GM19455 (cell line): ENCODE results near the gene IL36G.

ENCODE experiments used
- ATAC-seq: cut with Tn5 transposase; IDR thresholded peaks from one replicate; pipeline ENCODE4 v1.9.1; 2021; ENCODE audit not compliant: unreplicated experiment

The IL36G gene

DNA sequence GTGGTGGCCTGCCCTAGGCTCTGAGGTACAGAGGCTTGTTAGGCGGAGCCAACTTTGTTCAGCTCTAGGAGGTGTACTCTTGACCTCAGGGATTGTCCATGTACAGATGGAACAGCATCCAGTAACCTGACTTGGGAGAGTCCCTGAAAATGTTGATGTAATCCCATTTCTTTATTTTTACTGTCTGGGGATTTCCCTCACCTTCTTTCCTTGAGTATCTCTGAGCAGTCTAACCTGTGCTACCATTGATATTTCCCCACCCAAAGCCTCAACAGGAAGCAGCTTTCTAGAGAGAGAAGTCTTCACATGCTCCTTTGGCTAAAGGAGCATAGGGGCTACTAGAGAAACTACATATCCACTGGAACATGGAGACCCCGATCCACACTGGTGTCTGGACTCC lies 37.8 kb downstream of the IL36G start:
- no peak for ATAC-seq

DNA sequence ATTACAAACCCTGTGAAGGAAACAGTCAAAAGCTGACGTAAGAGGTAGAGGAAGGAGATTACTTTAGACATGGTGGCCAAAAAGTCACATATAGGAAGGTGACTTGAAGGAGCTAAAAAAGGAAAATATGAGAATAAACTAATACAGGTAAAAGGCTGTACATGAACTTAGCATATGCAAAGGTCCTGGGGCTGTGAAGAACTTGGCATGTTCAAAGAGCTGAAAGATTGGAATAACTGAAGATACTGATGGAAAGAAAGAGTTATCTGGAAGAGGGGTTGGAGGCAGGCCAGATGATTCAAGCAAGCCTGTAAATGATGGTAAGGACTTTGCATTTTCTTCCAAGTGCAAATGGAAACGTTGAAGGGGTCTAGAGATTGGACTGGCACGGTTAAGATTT lies 40.7 kb downstream of the IL36G start:
- ATAC-seq, result no peak

GRCh38 chr2:113021312-113021711 lies 43.5 kb downstream of the IL36G start:
- no peak for ATAC-seq

DNA sequence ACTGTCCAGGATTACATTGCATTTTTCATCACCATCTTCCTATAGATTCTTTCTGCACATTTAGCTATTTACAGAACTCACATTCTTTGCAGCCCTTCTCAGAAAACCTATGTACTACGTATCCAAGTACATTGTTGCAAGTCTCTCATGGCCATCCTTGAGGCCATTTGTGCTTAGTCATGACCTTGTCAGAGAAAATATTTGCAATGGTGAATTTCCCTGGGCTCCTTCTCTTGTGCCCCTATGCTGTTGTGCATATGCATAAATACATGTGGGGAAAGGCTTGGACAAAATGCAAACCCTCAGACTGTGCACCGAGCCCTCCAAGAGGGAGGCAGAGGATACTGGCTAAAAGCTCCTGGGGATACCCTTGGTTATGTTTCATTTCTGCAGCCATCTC lies 47.0 kb downstream of the IL36G start:
- ATAC-seq, result no peak

DNA sequence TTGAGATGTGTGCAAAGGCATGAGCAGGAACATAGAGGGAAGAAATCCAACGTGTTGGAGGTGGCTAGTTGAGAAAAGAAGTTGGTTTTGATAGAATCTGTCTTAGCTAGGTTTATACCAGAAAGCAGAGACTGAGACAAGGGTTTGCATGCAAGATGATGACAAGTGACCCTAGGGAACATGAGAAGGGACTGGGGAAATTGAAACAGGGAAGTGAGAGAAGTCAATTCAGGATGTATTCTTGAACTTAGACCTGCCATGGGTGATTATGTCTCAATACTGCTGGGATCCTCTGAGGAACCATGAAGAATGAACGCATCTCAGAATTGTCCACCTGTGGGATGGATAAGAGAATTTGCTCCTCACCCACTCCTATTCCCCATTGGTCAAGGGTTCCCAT lies 47.9 kb downstream of the IL36G start:
- no peak for ATAC-seq

DNA sequence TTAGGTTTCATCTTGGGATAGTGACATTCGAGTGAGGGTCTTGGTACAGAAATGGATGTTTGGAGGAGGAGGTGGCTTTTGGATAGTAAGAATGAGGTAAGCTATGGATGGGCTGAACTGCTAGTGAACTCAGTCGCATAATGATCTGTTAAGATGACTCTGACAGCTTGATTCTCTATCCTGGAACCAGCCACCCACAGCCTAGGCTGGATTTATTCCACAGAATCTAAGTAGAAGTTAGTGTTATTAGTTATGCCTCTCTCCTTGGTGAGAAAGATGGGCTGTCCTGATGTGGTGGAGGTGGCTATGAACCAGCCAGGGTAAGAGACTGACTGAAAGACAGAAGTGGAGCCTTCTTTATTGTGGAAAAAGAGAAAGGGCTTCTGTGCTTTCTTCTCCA lies 49.9 kb downstream of the IL36G start:
- no peak for ATAC-seq

DNA sequence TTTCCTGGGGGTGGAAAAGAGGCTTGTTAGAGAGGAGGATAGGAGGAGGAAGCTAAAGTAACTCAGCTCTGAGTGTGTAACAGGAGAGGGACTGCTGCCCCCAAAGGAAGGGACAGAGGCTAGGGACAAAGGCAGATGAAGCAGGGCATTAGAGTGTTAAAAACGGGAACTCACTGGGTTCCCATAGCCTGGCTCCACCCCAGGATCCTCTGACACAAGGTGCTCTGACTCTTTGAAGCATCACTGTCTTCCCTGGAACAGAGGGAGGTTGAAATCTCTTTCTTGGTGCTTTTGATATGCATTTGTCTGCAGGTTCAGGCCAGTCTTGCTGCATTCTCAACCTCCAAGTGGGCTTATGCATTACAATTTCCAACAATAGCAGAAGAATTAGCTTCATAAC lies 50.3 kb downstream of the IL36G start:
- ATAC-seq, result no peak

DNA sequence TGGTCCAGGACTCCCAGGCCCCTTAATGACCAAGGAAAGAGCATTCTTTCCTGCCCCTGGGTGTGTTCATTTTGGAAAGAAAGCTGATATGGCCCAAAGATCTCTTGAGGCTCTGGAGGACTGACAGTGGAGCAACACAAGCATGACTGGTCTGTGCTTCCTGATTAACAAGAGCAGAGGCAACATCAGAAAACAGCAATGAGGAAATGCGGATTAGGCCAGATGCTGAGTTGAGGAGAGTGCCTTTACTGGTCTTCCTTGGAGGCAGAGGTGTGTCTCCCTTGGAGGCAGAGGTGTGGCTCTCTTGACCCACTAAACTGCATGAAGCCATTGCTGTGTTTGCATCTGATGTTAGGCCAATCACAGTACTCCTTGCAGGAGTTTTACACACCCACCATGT lies 54.9 kb downstream of the IL36G start:
- no peak for ATAC-seq

GRCh38 chr2:113034016-113034415 lies 56.2 kb downstream of the IL36G start:
- ATAC-seq, result no peak
